Kasumi-1 (cell line): ENCODE measurements around the gene ANGPTL5.
"Not testable (repeated sequence)": the region's sequence is repeated elsewhere in the genome, so short reads cannot be mapped to it uniquely, and the experiment has no call there.

Experiments
- DNase-seq, 2 experiments: peaks; one replicate each; lab custom pipeline; 2025; lab: John Stamatoyannopoulos, UW

The ANGPTL5 gene

DNA sequence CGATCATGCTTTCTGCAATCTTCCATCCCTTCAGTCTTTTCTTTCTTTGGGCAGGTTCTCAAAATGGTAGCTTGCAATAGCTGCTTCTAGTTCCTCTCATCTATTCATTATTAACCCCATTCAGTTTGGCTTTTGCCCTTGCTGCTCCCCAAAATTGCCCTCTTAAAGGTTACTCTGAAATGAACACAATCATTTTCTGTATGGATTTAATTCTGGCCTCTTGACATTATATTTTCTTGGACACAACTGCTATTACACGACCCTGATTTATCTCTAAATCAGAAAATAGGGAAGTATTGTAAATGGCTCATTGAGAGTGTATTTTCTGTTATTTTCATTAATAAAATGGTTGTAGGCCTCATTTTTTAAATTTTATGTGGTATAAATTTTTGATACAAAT is at the start of gene ANGPTL5:
TSS of gene ANGPTL5 (minus strand) at position 101 of the 400 bp plus-strand sequence. CDS start 8,613 bp downstream, outside the sequence.
- DNase-seq: no peak

DNA sequence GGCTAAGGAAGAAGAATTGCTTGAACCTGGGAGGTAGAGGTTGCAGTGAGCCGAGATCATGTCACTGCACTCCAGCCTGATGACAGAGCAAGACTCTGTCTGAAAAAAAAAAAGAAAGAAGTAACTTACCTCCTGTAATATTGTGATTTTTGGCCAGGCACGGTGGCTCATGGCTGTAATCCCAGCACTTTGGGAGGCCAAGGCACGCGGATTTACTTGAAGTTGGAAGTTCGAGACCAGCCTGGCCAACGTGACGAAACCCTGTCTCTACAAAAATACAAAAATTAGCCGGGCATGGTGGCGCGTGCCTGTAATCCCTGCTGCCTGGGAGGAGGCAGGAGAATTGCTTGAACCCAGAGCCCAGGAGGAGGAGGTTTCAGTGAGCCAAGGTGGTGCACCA is 47.9 kb upstream of the ANGPTL5 start:
- DNase-seq: not testable (repeated sequence)

DNA sequence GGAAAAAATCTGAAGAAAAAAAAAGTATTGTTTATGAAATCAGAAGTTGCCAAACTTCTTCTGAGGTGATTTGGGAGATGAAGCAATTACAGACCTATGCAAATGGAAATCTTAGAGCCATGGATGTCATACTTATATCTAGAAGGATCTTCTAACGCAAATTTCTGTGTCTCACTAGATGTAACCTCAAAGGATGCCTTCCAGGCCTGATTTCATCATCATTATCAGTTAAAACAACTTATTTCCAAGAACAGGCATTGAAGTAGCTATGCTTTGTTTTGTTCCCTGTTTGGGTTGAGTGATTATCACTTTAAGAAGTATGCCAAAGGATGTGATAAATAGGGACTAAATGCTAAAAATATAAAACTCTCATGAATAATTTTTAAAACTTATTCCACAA is 43.9 kb upstream of the ANGPTL5 start:
- no peak for DNase-seq

DNA sequence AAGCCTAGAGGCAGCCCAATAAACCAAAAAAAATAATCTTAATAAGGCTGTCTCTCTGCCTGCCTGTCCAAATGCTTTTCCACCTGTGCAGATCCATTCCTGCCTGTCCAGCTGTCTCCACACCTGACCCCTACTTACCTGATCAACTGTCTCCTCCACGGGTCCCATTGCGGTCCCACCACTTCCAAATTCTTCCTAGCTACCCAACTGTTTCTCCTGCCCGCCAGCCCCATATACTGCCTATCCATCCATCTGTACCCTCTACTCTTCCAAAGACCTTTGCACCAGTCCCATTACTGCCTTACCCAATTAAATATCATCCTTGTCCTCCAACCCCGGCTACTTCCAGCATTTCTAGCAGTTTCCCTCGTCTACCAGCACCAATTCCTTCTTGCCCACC is 39.4 kb upstream of the ANGPTL5 start:
- no peak for DNase-seq

DNA sequence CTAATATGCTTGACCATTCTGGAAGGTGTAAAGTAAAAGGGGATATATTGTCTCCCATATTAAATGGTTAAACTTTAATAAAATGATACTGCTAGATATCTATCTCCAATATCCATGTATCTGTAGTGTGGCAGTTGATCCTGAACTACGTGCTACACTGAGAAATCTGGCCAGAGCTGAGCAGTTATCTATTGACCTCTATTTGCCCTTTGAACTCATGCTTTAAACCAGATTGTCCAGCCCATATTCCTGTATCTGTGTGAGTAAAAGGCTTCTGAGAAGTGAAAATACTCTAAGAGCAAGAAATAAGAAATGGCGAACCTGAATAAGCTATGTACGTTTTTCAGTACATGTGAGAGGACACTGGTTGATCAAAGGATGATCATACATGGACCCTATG is 39.0 kb upstream of the ANGPTL5 start:
- no peak for DNase-seq

DNA sequence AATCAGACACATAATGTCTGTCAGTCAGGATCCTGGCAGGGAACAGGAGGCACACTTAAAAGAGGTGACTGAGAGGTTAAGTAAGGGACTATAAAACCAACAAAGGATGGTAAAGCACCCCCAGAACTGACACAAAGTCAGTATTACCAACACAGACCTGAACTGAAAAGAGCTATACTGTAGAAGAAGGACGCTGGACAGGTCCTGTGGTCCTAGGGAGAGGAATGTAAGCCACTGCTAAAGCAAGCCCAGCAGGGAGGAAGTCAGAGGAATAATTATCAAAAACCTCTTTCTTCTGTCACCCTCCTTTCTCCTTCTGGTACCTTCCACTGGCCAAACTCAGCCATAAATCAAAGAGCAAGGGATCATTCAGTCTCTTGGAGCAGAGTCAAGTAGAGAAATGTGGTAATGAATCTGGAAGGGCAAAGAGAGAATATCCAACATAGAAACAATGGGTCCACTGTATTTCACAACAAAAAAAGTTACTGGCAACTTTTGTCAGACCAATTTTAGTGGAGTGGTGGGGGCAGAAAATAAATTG is 33.4 kb upstream of the ANGPTL5 start:
- no peak for DNase-seq

DNA sequence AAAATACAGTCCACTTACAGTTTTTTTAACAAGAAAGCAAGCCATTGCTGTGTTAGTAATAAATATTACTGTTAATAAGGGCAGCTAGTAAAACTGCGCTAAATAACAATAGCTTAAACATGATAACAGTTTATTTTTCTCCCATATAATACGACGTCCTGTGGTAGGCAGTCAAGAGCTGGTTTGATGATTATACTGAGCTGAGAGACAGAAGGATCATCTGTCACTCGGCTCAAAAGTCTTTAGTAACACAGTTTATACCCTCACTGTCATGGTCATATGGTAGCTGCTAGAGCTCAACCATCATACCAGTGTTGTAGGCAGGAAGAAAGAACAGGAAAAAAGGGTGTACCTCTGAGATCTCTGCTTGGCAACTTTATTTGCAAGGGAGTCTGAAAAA is 29.1 kb upstream of the ANGPTL5 start:
- no peak for DNase-seq

DNA sequence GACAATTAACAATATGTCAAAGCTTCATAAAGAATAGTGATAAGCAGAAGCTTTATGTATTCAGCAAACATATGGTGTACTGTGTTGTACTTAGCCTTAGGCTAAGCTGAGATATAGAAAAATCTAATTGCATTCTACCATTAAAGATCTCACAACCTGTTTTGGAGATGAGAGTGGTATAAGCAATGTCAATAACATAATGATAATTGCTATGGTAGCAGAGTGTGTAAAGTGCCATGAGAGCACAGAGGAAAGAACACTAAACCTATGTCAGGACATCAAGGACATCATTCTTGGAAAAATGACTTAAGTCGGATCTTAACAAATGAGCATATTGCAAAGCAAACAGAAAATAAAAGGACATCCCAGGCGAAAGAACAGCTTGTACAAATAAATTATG is 28.6 kb upstream of the ANGPTL5 start:
- no peak for DNase-seq

DNA sequence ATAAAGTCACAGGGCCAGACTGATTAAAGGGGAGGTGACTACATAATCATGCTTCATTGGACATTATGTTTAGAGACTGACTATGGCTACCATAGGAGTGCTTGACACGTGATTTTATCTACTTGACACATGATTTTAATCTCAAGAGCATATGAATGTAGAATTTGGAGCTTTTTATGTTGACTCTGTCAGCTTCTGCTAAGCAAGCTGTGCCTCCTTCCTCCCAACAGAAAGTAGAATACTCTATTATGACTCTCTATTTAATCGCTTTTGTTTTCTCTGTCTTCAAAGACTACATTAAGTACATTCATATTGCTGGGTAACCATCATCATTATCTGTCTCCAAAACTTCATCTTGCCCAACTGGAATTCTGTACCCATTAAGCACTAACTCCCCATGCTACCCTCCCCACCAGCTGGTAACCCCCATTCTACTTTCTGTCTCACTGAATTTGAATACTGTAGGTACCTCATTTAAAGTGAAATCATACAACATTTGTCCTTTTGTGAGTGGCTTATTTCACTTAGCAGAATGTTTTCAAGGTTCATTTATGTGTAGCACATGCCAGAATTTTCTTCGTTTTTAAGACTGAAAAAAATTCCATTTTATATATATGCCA is 24.7 kb upstream of the ANGPTL5 start:
- no peak for DNase-seq

DNA sequence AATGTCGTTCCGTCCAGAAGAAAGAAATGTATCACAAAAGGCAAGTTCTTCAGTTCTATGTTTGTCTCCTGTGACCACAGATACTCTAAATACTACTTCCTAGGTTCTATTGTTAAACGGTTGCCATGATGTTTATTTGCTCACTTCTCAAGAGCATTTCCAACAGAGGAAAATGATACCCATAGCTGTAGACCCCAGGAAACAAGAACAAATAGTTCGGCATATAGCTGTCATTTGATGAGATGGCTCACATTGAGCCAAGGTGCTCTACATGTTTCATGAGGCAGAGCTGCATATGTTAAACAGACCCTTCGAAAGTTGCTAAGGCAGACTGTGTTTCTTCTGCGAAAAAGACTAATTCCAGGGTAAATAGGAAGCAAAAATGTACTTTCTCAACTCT is 15.4 kb upstream of the ANGPTL5 start:
- no peak for DNase-seq

DNA sequence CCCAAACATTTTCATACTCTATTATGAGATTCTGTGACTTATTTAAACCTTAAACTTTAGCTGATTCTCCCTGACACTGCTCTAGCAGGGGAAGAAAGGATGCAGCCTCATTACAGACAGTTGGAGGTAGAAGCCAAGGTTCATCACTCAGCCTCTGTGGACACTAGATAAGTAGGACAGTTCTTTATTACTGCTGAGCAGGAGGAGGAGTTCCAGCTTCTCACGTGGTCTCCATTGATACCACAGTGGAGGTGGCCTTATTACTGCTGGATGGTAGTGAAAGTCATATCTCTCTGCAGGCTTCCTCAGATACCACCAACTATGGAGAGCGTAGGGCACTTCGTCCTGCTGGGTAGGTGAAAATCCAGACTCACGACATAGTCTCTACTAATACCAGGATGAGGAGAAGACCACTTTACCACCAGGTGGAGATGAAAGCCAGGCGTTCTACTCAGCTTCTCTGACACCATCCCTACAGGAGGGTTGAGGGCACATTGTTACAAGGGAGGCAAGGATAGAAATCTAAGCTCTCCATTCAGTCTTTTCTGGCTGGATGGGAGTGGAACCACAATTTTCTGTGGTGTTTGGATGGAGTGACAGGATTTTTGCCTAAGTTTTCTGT is 13.1 kb upstream of the ANGPTL5 start:
- no peak for DNase-seq

DNA sequence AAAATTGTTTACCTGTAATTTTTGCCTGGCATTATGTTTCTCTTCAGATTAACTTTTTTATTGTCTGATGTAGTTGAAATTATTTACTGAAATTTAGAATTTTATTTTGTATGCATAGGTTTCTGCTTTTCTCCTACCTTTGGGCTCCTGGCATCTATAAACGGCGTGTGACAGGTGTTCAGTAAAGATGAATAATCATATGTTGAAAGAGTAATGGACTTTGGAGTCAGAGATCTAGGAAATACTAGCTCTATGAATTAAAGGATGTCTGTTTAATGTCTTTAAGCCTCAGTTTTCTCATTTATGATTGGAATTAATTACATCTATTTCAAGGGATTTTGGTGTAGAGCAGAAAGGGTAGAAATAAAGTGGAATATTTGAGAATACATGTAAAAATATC is 7.2 kb upstream of the ANGPTL5 start:
- no peak for DNase-seq

DNA sequence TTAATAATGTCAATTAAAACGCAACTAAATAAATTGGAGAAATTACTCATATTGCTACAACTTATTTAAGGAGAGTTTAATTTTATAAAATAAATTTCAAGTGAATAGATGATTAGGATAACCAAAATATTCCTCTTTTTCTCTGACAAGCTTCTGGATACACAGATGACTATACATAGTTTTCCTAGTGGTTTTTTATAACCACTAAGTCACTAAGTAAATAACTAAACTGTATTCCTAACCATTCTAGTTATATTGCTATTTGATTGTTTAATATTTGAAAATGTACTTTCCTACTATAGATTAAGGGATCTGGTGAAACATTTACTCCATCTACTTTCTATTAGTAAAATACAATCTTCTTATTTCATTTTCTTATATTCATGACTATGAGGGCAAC is 4.7 kb upstream of the ANGPTL5 start:
- no peak for DNase-seq

DNA sequence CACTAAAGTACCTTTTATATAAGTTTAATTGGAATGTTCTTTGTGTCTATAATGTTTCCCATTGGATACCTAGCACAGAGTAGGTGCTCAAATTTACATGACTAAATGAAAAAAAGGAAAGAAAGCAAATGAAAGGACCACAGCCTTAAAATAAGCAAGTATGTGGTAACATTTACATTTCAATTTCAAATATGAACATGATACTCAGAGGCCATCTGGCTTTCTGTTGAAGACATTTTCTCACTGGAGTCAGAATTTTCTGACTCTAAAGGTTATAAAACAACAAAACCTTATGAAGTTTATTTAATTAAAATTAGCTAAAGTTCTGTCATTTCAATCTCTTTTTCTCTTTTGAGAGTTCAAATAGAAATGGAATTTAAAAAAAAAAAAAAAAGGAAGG is 904 bp upstream of the ANGPTL5 start:
- no peak for DNase-seq

DNA sequence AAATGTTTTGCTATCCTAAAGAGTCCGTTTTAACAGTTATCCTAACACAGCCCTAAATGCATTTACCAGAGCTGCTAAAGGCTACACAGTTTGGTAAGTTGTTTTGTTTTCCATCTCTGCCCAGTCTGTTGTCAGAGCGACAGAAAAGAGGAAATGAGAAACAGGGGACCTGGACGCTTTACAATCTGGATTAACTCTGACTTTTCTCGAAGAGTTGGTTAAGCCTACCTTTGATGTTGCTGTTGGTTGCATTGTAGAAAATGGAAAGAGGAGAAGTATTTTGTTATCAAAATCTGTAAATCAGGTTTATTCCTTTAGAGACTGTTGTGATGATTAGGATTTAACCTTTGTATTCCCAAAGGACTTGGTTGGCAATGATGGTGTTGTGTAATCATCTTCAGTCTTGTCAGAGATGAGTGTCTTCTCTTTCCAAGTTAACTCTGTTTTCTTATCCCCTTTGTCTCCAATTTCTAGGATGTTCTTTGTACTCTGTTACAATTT is 481 bp downstream of the ANGPTL5 start:
- no peak for DNase-seq

DNA sequence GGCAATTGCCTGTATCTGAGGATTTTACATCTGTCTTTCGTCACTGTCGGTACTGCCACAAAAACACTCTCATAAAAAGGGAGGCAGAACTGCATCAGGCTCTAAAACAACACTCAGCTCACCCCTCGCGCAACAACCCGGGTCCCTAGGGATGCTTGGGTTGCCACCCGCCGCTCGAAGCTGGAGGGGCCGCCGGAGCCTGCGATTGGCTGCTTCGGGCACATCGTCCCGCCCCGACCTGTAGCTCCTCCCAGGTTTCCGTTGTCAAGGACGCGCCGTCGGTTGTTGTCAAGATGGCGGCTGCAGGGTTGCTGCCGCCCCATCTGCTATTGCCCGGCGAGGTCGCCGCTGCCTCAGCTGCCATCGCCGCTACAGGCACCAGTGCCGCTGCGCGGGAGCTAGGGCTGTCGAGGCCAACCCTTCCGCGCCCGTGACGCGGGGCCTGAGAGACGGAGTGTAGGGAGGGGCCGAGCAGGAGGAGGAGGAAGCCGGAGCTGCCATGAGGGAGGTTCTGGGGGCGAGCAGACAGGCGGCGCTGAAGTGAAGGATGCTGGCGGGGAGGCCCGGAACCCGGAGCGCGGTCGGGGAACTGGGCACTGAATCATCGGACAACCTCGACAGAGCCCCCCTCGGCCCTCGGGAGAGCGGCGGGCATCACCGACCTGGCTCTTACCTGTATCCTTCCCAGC is 1.4 kb downstream of the ANGPTL5 start, which contains the start of gene CEP126:
TSS of gene CEP126 (plus strand) at position 273 of the 689 bp plus-strand sequence. CDS start at position 548, 275 bp downstream.
- no peak for DNase-seq

DNA sequence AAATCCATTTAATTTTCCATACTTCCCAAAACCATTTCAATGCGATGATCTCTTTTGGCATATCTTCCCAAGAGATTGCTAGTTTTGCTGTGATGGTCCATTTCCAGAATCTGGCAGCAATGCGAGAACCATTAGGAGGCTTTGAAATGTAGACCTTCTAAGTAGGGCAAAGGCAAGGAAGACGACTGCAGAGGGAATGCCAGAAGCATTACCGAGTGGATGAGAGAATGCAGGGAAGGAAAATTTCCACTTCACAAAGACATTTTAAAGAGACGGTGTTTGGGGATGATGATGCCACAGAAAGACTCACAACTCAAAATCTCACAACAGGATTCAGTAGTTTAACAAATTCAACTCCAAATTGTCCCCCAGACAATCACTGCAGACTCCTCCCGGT is 2.0 kb downstream of the ANGPTL5 start:
- no peak for DNase-seq

DNA sequence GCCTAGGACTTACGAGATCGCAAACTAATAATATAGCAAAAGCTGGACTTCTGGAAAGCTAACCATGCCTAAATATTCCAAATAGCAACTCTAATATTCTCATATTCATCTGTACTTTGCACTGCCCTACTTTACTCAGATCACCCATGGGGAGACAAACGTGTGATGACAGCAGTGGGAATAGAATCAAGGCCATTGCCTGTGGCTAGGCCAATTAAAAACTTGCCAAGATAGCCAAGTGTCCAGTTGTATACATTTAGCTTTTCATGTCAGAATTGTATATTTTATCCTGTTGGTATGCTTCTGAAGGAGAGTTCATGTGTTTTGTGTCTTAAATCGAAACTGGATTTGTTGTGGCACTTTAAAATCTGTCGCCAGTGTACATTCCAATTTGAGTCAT is 2.7 kb downstream of the ANGPTL5 start:
- no peak for DNase-seq

DNA sequence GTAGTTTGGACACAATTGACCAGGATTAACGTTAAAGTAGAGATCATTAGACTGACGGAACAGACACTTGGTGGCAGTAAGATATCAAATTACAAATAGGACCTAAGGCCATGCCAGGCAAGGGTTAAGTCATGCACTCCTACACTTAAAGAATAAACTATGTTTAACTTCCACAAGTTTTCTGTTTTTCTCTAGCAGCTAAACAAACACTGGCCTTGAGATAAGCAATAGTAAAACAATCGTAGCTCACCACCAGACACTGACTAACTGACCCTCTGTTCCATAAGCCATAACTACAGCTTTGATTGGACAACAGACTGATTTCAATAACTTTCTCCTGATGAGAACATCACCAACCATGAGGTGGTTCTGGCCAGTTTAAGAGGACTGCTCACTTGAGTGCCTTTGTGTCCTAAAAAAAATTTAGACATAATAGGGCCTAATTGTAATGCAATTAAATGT is 3.5 kb downstream of the ANGPTL5 start:
- no peak for DNase-seq

DNA sequence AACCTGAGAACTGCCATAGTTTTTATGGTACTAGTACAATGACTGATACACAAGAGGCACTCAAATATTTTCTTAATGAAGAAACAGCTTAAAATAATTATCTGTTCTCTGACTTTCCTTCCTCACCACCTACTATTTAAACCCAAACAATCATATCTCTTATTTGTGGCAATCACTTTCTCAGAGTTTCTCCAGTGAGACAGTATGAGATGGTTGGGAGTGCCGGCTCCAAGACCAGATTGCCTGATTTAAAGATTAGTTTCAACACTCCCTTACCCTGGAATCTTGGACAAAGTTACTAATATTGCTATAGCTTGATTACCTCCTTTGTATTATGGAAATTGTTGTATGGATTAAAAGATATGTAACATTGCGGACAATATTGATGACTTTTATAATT is 7.2 kb downstream of the ANGPTL5 start:
- no peak for DNase-seq

DNA sequence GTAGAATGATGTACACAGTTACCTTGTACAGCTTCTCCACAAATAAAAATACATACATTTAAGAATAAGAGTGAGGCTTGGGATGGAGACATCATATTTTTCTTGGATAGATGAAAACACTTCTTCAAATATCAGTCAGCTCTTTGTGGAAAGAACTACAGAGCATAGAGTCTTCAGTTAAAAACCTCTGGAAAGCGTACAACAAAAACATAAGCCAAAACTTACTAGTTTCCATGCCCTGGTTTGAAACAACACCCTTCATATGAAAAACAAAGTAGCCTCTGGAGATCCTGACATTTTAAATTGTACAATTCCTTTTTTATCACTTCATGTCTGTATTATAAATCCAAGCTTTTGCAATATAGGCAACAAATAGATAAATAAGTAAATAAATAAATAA is 8.5 kb downstream of the ANGPTL5 start:
- no peak for DNase-seq

DNA sequence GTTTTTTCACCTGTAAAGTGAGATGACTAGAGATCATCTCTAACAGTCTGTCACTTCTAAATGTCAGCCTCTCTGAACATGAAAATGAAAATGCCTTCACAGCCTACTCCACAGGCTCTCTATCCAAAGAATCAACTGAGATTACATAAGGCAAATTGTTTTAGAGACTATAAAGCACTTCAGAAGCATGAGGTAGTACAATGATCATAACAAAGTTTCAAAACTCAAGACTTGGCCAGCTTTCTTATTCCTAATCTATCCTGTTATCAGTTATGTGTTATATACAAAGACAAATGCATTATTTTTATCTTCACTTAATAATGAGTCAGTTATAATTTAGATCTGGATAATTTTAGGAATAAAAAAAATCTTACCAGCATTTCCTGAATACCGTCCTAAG is 21.8 kb downstream of the ANGPTL5 start:
- DNase-seq: no peak

DNA sequence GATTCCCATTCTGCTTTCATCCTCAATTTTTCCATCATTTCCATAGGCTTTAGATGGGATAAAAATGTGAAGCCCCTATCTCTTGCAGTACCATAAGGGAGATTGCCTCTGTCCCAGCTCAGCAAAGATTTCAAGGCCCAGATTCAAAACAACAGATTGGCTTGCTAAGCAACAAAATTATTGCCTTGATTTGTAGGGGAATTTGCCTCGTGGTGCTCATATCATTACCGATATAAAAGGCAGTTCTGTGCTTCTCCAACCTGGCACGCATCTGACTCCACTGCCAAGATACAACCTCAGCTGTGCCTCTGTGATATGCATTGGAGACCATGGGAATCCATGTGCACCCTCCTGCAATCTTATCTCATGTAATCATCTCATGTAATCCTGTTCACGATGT is 26.6 kb downstream of the ANGPTL5 start:
- no peak for DNase-seq
